Stimulated activated CD4-positive, alpha-beta T cell treated with anti-CD3 and anti-CD28 coated beads, Interleukin-1b, Interleukin-23, amount 100 ng/mL, for 24 hours (primary cell): ENCODE data around the gene CYP4F12.
"Not testable (repeated sequence)": the region's sequence is repeated elsewhere in the genome, so short reads cannot be mapped to it uniquely, and the experiment has no call there.

Experiments
- DNase-seq, 4 experiments: peaks; one replicate each; pipeline ENCODE4 v3.0.0-alpha.2; 2020; ENCODE audit warnings: low read depth in 4 of 4, low spot score in 1 of 4

The CYP4F12 gene

DNA sequence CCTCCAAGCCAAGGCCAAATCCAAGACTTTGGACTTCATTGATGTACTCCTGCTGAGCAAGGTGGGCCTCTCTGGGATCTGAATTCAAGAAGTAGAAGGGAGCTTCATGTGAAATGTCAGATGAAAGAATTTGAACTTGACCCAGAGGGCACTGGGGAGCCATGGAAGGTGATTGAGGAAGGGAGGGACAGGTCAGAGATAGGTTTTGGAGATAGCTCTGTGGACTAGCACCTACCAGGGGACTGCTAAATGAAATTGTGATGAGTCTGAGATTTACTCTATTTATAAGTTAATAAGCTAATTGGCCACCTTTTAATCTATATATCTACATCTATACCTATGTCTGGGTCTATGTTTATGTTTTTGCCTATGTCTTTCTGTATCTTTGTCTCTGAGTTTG lies 22.8 kb upstream of the CYP4F12 start:
- not testable (repeated sequence) for DNase-seq

DNA sequence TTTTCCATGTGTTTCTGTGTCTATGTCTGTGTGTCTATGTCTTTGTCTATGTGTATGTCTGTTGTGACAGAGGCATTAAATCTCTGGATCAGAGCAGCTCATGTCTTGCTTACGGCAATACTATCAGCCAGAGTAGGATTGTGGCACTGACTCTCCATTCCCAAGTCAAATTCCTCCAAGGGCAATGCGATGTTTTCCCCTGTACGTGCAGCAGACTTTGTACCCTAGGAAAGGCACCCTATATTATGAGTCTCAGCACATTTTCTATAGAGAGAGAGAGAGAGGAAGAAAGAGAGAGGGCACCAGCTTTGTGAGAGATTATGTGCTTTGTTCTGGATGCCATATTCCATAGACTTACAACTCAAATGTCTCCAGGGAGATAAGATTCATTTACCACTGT lies 21.1 kb upstream of the CYP4F12 start:
- DNase-seq: no peak

GRCh38 chr19:15652559-15653278 lies 20.2 kb upstream of the CYP4F12 start:
- no peak for DNase-seq

GRCh38 chr19:15656467-15656866 lies 16.4 kb upstream of the CYP4F12 start:
- DNase-seq: no peak

- no peak for DNase-seq
Observed at GRCh38 chr19:15663247-15663646, 9.6 kb upstream of the CYP4F12 start.

DNA sequence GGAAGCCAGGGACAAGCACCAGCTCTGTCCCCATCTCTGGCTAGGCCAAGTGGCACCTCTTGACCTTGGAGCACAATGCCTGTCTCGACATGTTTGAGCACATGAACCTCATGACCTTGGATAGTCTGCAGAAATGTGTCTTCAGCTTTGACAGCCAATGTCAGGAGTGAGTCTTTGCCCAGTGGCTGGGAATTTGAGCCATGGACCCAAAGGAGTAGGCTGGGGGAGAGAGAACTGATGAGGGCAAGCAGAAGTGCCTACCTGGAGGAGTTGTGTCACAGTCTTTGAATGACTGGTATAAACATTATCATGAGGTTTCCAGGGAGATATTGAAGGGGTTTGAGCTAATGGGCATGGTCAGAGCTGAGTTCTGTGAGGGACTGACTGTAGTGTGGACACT lies 6.7 kb upstream of the CYP4F12 start:
- no peak for DNase-seq

GRCh38 chr19:15666883-15667282 lies 6.0 kb upstream of the CYP4F12 start:
- DNase-seq: no peak

DNA sequence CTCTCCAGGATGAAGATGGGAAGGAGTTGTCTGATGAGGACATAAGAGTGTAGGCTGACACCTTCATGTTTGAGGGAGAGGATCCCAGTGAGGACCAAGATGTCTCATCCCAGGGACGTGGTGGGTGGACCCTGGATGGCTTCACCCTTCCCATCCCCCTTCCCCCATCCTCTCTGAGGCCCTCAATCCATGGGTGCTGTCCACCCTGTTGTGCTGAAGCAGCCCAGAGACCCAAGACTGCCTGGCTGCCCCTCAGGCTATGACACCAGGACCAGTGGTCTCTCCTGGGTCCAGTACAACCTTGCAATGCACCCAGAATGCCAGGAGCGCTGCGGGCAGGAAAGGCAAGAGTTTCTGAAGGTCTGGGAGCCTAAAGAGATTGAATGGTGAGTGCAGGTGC lies 3.4 kb upstream of the CYP4F12 start:
- DNase-seq: no peak

GRCh38 chr19:15669891-15670290 lies 3.0 kb upstream of the CYP4F12 start:
- DNase-seq: no peak

DNA sequence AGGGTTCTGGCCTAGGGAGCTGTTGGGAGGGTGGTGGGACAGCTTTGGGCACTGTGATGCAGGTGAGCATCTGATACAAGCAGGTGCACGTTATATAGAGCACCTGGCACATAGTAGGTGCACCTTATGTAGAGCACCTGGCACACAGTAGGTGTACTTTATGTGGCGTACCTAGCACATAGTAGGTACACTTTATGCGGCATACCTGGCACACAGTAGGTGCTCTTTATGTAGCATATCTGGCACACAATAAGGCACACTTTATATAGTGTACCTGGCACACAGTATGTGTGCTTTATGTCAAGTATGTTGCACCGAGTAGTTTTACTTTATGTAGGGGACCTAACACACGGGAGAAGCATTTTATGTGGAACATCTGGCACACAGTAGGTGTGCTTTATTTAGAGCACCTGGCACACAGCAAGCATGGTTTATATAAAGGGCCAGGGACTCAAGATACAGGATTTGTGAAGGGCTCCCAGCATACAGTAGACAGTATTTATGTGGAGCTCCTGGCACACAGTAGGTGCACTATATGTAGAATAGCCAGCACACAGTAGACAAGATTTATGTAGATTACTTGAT lies 1.6 kb upstream of the CYP4F12 start:
- no peak for DNase-seq

DNA sequence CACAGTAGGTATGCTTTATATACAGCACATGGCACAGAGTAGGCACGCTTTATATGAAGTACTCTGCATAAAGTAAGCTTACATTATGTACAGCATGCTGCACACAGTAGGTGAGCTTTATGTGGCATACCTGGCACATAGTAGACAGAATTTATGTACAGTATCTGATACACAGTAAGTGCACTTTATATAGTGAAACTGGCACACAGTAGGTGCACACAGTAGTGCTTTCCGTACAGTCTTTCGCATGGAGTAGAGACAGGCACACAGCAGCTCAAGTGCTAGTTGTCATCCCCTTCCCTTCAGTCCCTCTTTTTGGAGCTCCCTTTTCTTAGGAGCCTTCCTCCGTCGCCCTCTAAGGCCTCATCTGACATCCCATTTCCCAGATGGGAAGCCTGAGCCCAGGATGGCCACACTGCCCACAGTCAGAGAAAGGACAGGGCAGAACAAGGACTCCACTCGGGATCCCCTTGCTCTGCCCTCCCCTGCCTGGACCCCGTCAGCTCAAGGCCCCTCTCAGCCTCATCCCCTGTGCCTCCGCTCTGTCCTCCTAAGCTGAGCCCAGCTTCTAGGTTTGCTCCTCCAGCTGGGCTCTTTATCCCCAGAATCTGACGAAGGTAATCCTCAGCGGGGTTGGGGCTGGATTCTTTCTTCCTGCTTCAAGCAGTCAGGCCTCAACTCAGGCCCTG lies 852 bp upstream of the CYP4F12 start:
- no peak for DNase-seq

GRCh38 chr19:15673176-15673654 lies 328 bp downstream of the CYP4F12 start:
- DNase-seq: no peak

DNA sequence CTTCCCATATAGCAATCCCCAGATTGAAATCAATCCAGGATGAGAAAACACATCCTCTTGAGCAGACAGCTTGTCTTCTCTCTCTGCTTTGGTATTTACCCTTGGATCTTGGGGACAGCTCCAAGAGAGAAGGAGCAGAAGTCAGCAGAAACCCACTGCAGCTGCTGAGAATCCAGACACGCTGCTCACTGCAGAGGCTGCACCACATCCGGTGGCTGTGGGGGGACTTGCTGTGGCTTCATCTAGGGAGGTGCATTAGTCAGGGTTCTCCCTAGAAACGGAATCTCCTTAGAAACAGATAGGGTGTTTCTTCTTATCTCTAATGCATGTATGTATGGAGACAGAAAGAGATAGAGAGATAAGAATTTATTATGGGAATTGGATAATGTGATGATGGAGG lies 2.7 kb downstream of the CYP4F12 start:
- no peak for DNase-seq

- DNase-seq: no peak
Observed at GRCh38 chr19:15679089-15679488, 6.2 kb downstream of the CYP4F12 start.

DNA sequence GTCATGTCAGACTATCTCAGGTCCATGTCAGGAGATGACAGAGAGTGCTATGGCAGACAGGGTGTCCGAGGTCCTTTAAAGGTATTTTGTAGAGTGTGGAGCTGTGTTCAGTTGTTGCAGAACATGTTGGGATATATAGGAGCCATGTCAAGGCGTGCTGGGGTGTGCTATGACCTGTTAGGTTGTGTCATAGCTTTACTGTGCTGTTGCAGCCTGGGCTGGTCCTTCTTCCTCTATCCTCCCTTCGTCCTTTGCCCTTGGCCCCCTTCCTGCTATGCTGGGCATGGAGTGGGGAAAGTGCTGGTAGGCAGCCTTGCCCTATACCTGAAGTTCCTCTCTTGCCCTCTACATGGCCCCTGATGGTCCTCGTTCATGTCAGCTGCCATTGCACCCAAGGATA lies 7.0 kb downstream of the CYP4F12 start:
- DNase-seq: not testable (repeated sequence)

DNA sequence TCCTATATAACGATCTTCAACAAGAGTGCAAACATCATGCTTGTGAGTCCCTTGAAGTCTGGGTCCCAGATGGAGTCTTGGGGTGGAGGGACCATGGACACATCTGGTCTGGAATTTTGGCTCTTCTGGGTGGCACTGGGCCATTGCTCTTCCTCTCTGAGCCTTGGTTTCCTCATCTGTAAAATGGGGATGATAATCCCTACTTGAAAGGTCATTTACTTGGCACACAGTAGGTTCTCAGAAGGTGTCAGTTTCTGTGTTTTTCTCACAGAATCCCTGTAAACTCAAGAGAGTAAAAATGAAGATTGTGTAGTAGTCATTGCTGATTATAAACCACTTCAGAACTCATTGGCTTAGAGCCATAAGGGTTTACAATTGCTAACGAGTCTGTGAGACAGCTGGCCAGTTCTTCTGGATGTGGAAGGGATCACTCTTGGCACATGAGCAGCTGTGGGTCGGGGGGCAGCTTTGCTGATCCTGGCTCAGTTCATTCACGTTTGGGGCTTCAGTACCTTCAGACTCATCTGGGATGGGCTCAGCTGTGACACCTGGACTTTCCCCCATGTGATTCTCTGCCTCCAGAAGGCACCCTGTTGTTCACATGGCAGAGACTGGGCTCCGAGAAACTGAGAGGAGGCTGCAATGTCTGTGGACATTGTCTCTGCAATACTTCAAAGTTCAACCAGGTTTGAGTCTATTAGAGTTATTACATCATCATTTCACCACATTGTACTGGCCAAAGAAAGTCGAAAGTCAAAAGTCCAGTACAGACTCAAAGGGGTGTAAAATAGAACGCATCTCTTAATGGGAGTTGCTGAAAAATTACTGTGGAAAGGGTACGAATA lies 7.8 kb downstream of the CYP4F12 start:
- no peak for DNase-seq

DNA sequence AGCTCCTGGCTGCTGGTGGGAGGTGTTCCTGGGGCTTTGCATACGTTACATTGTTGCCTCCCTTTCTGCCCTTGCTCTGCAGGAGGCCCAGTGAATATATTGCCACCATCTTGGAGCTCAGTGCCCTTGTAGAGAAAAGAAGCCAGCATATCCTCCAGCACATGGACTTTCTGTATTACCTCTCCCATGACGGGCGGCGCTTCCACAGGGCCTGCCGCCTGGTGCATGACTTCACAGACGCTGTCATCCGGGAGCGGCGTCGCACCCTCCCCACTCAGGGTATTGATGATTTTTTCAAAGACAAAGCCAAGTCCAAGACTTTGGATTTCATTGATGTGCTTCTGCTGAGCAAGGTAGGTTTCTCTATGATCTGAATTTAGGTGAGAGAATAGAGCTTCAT lies 10.5 kb downstream of the CYP4F12 start:
- DNase-seq: no peak

GRCh38 chr19:15684828-15685227 lies 11.9 kb downstream of the CYP4F12 start:
- no peak for DNase-seq

DNA sequence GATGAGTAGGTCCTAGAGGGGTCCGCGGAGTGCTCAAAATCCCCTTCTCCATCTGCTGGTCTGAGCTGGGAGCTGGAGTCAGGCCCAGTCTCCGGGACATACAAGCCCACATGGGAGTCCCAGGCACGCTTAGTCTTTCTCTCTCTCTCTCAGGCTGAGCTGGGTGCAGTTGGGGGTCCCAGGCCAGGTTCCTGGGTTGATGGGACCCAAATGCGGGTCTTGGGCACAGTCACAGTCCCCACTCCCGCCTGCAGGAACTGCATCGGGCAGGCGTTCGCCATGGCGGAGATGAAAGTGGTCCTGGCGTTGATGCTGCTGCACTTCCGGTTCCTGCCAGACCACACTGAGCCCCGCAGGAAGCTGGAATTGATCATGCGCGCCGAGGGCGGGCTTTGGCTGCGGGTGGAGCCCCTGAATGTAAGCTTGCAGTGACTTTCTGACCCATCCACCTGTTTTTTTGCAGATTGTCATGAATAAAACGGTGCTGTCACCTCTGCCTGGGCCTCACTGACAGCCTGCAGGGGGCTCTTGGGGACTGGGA lies 23.8 kb downstream of the CYP4F12 start:
- DNase-seq: no peak

GRCh38 chr19:15701757-15702533 lies 29.1 kb downstream of the CYP4F12 start:
- DNase-seq: no peak
